Measurements from ENCODE around the gene CLDN24.

Gene CLDN24

DNA sequence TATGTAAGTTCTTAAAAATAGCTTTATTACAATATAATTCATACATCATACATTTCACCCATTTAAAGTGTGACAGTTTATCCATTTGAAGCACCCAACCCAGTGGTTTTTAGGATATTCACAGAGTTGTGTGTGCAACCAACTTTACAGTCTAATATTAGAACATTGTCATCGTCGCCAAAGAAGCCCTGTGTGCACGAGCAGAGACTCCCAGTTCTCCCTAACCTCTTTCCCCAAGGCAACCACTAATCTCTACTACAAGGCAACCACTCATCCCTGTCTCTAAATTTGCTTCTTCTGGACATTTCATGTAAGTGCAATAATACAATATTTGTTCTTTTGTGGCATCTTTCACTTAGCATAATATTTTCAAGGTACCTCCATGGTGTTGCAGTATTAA lies 49.8 kb downstream of the CLDN24 start:
- no peak for DNase-seq
